Activated CD4-positive, alpha-beta T cell treated with anti-CD3 and anti-CD28 coated beads, Interleukin-2, amount 50 U/mL, for 24 hours (primary cell): Measurements from ENCODE around the gene DSCAML1.
"Not testable (repeated sequence)": the region's sequence is repeated elsewhere in the genome, so short reads cannot be mapped to it uniquely, and the experiment has no call there.

ENCODE experiments used
- DNase-seq, 2 donors: peaks; one replicate each; pipeline ENCODE4 v3.0.0-alpha.2; 2020; ENCODE audit warnings: low read depth in 1 of 2, low spot score in 1 of 2

Gene DSCAML1

GRCh38 chr11:117820071-117820470, 23.1 kb upstream of the DSCAML1 start:
- no peak for DNase-seq

DNA sequence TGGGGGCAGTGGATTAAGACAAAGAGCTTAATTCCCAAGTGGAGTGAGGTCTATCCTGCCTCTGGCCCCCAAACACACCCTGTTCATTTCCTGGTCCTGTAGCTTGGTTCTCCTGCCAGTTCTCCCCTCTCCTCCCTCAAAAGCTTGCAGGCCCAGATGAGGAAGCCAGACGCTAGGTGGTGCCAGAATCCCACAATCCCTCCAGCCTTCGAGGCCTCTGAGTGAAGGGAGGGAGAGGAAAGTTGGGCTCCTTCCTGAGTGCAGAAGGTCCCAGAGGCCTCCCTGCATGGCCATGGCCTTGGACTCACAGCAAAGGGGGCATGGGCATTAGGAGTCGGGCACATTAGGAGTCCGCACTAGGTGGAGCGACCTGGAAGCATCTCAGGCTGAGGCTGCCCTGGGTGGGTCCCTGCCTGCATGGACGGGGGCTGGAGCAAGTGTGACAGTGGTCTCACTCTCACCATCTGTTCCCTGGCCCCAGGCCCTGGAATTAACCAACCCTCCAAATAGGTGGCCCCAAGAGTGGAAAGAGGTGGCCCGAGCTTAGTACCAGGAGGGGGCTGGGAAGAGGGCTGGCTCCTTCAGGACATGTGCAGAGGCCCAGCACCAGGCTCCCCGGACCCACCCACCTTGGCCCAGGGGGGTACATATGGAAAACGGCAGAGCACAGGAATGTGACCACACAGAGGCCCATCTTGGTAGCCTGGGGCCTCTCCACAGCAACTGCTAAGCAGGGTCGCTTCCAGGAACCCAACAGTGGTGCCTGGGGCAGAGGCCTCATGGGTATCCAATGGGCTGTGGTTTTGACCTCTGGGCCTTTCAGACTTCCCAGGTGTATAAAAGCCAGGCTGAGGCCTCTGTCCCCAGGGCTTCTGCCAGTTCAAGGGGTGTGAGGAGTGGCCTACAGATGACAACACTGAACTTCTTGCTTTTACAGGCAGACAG, 22.4 kb upstream of the DSCAML1 start:
- DNase-seq = no peak

GRCh38 chr11:117818041-117818873, 21.2 kb upstream of the DSCAML1 start:
- DNase-seq = peak; percentile 35

- DNase-seq = peak; percentile 88
These were observed 20.5 kb upstream of the DSCAML1 start for GRCh38 chr11:117817368-117818040.

DNA sequence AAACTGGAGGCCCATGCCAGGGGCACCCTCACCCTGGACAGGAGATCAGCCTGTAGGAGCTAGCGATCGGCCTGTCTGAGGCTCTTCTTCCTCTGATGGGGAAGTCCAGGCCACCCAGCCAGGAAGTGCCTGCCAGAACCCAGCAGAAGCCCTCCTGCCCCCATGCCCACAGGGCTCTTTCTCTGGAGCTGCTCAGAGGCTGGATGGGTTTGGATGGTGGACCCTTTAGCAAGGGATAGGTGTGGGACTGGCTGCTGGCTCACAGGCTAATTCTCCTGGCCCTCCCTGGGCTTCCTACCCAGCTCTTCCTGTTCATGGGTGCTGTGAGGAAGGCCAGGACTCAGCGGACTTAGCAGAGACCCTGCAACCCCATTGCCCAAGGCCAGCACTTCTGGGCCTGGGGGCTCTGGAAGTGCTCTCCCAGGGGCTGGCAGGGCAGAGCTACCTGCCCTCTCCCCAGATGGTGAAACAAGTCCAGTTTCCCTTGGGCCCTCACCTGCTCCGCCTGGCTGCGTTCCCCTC, 19.9 kb upstream of the DSCAML1 start:
- no peak for DNase-seq

- no peak for DNase-seq
These were observed 19.2 kb upstream of the DSCAML1 start for GRCh38 chr11:117816151-117816741.

DNA sequence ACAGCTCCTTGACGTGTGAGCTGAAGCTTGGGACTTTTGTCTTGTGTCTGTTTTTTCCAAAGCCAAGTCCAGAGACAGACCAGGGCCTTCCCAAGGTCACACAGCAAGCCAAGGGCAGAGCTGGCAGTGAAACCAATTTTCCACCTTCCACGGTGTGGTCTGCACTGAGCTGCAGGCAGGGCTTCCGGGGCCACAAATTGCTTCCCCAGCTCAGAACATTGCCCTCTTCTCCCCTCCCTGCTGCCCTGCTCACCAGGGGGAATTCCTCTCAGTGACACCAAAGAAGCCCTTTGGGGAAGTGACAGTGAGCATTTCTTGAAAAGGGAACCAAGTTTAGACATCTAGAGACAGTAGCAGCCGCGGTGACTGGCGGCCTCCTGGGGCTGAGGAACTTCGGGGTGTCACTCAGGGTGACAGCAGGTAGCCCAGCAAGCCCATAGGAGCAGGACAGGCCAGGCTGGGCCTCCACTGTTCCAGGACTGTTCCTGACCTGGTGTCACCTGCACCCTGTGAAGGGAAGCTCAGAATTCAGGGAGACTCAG, 18.3 kb upstream of the DSCAML1 start:
- DNase-seq = peak; percentile 34 to 59

- DNase-seq = peak; percentile 37 to 63
These were observed 17.8 kb upstream of the DSCAML1 start for GRCh38 chr11:117814766-117815261.

- DNase-seq = no peak
These were observed 17.3 kb upstream of the DSCAML1 start for GRCh38 chr11:117814204-117814765.

DNA sequence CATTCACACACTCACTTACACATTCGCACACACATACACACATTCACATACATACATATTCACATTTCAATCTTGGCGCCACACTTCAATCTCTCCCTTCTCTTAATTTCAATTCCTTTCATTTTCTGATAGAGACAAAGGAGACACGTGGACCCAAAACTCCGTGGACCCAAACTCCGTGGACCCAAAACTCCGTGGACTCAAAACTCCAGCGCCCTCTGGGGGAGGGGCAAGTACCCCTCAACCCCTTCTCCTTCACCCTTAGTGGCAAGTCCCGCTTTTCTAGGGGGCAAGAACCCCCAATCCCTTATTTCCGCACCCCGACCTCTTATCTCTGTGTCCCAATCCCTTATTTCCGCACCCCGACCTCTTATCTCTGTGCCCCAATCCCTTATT, 13.0 kb upstream of the DSCAML1 start:
- not testable (repeated sequence) for DNase-seq

- DNase-seq = no peak
These were observed 12.4 kb upstream of the DSCAML1 start for GRCh38 chr11:117809236-117810055.

DNA sequence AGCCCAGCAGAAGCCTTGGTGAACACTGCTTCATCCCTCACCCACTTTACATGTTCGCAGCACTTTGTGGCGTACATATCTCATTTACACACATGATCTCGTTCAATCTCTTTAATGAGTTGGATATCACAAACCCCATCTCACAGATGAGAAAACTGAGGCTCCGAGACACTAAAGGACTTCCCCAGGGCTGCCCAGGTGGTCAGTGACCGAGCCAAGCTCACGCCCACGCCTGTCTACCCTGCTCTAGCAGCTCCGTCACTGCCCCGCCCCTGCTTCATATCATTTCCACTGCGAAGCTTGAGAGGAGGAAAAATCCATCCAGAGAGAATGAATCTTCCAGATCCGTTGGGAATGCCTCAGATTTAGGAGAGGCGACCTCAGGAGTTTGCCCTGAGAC, 11.8 kb upstream of the DSCAML1 start:
- no peak for DNase-seq

DNA sequence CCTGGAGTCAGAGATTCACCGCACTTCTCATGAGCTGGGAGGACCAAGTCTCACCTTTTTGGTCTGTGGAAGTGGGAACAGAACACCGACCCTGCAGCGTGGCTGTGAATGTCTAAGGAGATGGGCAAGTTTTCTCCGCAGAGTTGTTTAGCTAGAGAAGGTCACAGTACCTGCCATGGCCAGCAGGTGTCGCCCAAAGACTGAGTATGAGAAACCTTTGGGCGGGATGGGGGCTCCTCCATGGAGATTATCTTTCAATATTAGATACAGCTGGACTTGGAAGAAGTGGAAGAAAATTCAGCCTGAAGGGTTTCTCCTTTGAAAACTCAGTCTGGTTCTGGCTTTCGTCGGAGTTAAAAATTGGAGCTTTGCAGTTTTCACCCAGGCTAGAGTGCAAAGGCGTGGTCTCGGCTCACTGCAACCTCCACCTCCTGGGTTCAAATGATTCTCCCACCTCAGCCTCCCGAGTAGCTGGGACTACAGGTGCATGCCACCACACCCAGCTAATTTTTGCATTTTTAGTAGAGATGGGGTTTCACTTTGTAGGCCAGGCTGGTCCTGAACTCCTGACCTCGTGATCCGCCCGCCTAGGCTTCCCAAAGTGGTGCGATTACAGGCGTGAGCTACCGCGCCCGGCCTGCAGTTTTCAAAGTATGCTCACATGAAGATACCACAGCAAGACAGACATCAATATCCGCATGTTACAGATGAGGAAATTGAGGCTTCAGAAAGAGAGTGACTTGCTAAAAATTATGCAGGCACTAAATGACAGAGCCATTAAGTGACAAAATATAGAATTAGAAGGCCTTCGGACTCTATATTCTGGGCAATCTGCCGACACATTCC, 10.7 kb upstream of the DSCAML1 start:
- DNase-seq = peak; percentile 62 to 73

DNA sequence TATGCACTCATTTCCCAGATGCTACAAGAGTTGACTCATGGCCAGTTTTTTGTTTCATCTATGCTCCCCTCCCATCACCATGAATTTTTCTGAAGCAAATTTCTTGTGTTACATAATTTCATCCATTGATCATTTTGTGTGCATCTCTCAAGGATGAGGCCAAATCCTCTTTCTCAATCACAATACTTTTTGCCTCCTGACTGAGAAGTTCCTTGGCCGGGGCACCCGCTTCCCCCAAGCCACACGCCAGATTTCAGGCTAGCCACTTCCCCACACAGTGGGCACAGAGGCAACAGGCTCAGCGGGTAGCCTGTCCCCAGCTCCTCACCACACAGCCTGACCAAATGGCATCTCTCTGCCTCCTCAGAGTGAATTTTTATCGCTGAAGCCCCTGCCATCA, 9.8 kb upstream of the DSCAML1 start:
- DNase-seq = no peak

GRCh38 chr11:117805045-117805444, 8.0 kb upstream of the DSCAML1 start:
- DNase-seq = no peak

- no peak for DNase-seq
These were observed 6.9 kb upstream of the DSCAML1 start for GRCh38 chr11:117803896-117804295.

- DNase-seq = no peak
These were observed 2.6 kb upstream of the DSCAML1 start for GRCh38 chr11:117799634-117800033.

GRCh38 chr11:117796456-117796871, 552 bp downstream of the DSCAML1 start:
- DNase-seq = no peak
